ENCODE data around the gene DSCAM.

The DSCAM gene

DNA sequence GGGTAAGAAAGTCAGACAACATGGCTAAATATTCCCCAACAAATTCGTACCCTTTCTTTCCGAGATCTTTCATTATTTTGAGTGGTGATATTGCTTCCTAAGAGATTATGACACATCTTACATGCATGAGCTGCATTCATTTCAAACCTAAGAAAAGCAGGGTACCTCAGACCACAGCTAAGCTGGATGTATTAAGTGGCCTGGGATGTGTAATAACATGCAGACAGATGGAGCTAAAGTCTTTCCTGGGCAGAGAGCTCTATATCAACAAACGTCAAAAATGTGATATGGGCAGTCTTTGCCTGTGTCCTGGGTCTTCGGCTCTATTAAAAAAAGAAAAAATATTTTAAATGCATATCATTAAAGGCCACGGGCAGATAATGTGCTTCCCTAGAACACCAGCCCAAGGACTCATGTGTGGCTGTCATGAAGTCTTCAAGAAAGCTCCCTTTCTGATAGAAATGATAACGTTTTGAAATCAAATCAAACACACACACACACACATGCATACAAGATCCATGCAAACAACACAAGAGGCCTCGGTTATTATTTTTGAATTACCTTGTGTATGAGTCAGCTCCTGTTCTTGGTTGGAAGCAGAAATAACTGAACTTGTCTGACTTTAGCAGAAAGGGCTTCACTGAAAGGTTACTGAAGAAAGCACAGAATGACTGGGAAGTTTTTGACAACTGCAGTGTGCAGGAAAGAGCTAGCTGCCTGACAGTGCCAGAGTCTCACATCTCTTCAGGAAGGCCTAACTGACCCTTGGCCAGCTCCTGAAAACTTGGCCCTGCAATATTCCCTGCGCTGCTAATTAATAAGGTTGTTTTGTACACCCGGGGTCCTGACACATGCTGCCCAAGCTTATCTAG lies 231.2 kb downstream of the DSCAM start:
- DNase-seq (ENCODE audit: low read depth), result no peak

DNA sequence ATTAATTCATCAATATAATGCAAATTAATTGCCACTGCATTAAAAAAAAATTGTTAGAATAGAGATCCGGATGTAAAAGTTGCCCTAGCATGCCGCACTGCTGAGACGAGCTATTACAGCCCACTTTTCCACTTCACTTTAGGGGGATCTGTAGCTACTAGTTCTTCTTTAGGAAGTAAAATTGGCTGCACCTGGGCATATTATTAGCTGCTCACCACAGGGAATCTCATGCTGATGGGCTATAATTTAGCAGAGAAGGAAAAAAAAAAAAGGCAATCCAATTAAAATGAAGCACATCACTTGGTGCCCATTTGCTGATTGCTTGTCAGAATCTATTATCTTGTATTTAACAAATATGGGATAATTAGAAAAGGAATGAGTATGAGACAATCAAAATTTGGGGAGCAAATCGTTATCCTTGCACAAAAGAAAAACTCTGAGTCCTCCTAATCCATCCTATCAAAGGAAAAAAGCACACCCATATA lies 233.4 kb downstream of the DSCAM start:
- no peak for DNase-seq (ENCODE audit: low read depth)

DNA sequence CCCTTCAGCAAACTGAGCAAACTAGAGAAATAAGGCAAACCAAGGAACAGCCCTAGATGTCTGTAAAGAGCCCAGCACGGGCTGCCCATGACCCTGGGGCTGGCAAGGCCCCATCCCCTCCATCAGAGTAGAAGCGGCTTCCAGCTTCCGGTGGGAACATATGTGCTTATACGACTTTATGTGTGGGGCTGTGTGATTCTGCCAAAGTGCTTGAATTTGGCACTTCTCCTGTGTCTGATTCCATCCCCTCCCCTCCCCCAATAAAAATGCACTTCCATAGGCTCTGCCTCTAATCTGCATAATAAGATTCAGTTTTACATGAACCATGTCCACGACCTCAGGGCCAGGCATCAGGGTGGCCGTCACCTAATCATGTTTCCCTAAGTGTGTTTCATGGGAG lies 236.6 kb downstream of the DSCAM start:
- DNase-seq (ENCODE audit: low read depth), result no peak

DNA sequence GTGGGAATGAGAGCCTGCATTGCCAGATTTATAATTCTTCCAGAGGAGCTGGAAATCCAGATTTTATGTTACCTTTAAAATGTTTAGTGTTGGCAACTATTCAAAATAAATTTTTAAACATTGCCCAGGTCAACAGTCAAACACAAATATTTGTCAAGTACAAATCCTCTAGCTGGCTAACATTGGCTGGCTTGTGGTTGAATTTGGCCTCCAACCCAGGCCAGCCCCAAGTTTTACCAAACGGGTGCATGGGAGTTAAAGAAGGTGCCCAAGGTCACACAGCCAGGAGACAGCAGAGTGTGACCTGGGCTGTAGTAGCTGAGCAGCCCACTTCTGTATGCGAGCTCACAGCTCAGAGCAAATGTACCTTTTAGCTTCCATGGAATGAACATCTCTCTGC lies 240.6 kb downstream of the DSCAM start:
- no peak for DNase-seq (ENCODE audit: low read depth)

DNA sequence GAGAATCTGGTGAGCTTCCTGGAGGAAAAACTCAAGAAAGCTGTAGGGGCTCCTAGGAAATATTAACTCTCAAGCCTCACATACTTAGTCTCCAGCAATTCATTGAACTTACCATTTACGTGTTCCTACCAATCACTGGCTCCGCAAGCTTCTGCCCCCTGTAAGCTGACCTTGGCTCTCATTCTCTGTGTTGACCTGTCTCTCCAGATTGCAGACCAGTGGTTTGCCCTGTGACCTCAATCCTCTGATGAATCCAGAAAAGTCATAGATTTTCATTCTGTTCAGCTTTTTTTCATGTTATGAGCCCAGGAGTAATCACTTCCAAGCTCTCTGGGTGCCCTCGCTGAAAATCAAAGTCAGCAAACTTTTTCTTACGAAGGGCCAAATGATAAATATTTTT lies 241.9 kb downstream of the DSCAM start:
- DNase-seq (ENCODE audit: low read depth), result no peak

DNA sequence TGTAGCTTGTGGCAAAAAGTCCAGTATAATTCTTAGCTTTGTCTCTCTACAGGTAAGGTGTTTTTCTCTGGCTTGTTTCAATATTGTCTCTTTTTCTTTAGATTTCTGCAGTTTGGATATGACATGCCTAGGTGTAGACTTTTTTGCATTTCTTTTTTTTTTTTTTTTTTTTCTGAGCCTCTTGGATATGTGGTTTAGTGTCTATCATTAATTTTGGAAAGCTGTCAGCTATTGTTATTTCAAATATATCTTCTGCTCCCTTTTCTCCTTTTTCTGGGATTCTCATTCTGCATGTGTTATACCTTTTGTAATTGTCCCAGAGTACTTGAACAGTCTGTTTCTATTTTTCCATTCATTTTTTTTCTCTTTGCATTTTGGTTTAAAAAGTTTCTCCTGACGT lies 243.2 kb downstream of the DSCAM start:
- DNase-seq (ENCODE audit: low read depth), result no peak

DNA sequence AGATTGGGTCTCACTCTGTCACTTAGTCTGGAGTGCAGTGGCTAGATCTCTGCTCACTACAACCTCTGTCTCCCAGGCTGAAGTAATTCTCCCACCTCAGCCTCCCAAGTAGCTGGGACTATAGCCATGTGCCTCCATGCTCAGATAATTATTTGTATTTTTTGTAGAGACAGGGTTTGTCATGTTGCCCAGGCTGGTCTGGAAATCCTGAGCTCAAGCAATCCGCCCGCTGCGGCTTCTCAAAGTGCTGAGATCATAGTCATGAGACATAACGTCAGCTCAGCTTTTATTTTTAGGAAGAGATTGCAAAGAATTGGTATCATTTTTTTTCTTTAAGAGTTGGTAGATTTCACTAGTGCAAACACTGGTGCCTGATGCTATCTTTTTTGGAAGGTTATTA lies 244.9 kb downstream of the DSCAM start:
- DNase-seq (ENCODE audit: low read depth), result no peak

DNA sequence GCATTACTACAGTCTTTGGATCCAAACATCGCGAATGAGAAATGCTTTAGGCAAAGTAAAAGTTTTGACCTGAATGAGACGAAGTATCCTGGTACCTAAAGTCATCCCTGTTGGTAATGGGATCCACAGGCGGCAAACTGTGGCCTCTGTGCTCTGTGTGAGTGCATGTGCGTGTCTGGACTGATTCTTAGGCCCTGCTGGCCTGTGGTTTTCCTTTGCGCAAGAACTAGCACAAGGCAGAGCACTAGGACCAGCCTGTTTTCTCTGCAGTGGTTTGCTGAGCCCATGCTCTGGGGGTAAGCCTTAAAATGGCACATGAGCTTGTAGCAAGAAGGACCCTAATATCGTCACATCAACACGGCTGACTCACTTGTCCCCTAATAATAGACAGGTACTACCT lies 251.2 kb downstream of the DSCAM start:
- no peak for DNase-seq (ENCODE audit: low read depth)

DNA sequence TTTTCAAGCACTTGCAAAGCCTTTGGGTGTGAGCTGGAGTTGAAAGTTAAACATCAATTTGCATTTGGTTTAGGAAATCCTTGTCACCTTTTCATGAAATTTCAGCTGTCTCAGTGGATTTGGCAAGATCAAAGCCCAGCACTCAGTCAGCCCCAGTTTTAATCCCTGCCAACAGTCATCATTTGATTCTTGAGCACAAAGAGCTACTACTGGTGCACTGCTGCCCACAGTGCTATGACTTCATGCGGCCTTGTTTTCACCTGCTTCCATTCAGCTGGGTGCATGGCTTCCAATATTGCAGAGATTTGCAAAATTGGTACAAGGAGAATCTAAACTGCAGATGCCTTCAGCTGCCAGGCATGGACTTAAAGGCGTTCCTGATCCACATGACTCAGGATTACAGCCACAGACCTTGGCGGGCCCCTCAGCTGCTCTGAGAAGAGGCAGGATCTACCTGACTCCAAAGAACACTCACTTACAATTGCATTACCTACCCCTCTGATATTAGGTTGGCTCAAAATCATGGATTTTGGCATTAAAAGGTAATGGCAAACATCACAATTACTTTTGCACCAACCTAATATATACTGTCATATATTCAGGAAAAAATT lies 259.1 kb downstream of the DSCAM start:
- DNase-seq (ENCODE audit: low read depth), result no peak

DNA sequence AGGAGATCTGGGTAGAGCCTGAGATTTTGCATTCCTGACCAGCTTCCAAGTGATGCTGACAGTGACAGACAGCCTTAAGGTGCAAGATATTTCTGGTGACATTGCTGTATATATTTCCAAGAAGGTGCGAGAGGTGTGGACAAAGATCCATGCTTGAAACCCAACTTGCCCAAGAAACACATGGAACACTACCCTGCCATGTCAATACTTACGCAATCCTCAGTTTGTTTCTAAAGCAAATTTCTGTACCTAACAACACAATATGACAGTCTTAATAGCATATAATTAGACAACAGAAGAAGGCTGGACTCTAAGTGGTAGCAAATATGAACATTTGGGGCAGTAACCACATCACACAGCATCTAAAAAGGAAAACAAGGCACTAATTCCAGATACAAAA lies 260.4 kb downstream of the DSCAM start:
- DNase-seq (ENCODE audit: low read depth), result no peak

DNA sequence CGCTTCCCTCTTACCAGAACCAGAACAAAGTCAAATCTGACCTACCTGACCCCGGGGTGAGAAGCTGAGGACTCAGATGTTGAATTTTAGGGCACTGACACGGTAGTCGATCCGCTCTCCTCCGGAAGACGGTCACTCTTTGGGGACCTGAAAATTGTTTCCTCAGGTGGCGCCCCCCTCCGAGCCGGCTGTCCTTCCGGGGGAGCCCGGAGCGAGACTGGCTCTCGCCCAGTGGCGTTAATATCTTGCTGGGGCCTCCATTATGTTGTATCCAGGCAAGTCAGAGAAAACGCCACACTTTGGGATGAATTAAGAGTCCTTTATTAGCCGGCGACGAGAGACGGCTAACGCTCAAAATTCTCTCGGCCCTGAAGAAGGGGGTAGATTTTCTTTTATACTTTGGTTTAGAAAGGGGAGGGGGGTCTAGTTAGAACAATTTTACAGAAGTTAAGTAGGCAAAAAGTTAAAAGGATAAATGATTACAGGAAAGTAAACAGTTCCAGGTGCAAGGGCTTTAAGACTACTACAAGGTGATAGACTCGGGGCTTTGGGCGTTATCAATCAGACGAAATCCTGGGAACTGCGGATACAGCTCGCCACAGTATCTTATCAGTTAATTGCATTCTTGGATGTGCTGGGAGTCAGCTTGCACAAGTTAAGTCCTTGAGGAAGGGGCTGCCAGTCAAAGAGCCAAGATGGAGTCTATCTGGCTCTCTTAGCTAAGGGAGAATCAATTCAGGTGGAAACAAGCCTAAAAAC lies 269.5 kb downstream of the DSCAM start:
- DNase-seq (ENCODE audit: low read depth), result no peak

DNA sequence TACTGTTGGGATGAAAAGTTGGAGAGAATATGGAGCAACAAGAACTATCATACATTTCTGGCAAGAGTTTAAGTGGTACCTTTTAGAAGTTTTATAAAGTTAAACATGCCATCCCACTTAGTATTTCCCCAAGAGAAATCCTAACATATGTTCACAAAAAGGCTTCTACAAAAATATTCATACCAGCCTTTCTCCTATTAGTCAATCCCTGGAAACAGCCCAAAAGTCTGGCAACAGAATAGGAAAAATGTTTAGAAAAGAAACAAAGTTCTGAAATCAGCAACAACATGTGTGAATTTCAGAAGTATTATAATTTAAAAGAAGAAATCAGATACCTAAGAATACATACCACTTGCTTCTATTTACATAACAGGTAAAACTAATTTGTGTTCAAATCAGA lies 271.0 kb downstream of the DSCAM start:
- DNase-seq (ENCODE audit: low read depth), result no peak

DNA sequence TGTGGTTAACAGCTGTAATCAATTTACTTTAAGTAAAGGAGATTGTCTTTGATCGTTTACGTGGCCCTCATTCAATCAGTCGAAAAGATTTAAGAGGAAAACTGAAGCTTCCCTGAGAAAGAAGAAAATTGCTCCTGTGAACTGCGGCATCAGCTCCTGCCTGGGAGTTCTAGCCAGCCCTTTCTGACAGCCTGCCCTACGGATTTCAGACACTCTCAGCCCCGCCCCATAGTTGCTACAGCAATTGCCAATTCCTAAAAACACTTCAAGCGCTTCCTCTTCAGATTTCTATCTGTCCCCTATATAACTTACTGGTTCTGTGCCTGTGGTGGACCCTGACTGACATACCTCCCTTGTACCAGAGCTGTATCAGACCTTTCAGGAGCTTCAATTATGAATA lies 277.6 kb downstream of the DSCAM start:
- DNase-seq (ENCODE audit: low read depth), result no peak

DNA sequence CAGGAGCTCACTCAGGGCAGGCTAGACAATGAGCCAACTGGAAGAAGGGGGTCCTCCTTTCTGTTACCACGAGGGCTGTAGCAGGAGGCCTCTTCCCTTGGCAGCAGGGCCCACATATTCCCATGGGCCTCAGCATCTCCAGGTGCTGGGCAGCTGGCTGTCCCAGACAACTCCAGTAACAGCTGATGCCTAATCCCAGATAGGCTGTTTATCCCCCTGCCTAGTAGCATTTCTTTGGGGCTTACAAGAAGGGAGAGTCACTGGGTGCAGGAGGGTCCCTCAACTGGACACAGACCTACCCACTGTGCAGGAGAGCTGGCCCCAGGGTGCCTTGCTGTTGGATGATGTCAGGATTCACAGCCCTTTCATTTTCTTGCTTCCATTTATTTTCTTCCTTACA lies 278.2 kb downstream of the DSCAM start:
- no peak for DNase-seq (ENCODE audit: low read depth)

DNA sequence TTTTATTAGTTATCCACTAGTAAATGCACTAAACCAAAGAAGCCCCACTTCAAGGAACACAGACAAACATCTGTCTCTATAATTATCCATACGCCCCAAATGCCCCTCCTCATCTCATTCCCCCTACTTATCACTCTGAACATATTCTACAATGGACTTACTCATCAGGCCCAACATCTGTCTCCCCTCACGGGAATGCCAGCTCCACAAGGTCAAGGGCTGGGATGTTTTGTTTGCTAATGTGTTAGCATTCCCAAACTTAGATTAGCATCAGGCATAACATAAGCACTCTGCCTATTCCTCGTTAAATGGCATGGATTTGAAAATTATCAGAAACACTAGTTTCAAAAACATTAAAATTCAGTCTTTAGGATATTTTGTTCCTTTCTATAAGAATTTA lies 279.5 kb downstream of the DSCAM start:
- no peak for DNase-seq (ENCODE audit: low read depth)

DNA sequence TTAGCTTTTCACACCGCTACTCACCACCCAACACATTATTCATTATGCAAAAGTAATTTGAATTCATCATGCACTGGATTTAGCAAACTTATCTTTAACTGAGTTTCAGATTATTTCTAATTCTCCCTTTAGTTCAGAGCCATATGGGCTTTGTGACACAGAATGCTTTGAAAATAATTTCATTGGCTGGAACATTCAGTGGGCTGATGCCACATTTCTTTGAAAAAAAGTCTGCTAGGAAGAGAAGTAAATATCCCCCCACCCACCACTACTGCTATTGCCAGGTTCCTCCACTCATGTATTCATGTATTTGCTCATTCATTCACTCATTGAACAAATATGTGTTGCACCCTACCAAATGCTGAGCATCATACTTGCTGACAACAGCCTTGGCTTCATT lies 280.5 kb downstream of the DSCAM start:
- no peak for DNase-seq (ENCODE audit: low read depth)

DNA sequence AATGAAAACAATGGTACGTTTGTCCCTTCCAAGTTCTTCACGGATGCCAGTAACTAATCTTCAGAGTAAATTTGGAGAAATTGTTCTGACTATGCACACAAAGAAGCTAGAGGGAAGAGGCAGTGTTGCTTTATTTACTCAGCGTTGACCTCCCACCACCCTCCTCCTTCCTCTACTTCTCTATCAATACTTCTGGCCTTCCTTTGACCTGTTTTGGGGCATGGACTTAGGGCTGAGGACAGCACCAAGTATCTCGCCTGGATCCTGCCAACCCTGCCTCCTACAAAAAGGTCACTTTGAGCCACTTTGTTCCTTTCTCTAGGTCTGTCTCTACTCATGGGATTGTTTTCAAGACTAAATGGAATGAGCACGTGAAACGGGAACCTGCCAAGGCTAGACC lies 282.6 kb downstream of the DSCAM start:
- DNase-seq (ENCODE audit: low read depth), result no peak

DNA sequence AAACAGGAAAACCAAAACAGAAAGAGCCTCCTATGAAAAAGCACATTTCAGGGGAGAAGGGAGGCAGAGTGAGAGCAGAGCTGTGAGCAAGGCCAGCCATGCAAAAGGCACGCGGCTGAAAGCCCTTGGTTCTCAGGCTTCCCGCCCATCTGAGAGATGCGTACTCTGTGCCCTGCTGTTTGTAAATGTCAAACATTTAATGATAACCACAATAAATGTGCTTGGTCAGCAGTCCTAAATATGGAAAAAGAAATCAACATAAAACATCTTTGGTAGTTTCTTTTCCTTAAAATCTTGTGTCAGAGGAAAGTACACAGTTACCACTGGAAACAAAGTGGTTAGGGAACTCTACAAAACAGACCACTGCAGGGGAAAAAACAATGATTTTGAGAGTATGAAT lies 283.1 kb downstream of the DSCAM start:
- no peak for DNase-seq (ENCODE audit: low read depth)

DNA sequence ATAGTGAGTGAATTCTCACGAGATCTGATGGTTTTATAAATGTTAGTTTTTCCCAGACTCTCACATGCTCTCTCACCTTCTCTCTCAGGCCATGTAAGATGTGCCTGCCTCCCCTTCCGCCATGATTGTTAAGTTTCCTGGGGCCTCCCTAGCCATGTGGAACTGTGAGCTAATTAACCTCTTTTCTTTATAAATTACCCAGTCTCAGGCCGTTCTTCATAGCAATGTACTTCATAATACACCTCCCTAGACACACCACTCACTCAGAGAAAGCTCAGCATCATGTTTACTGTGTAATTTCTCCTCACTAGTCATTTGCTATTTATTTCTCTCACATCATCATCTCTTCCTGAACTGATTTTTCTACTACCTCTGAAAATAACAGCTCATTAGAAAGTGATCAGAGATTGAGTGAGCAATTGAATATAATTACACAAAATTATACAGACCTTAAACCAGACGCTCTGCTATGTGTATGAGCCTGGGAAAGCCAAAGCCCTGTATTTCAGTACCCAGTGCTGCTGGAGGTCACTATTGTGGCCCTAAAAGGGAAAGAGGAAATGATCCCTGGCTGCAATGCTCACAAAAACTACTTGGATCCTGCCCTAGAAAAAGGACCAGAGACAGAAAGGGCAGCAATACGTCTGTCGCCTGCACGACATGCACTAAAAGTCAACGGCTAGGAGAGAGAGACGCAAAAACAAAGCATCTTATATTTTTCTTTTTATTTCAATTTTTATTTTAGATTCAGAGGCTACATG lies 284.5 kb downstream of the DSCAM start:
- no peak for DNase-seq (ENCODE audit: low read depth)

DNA sequence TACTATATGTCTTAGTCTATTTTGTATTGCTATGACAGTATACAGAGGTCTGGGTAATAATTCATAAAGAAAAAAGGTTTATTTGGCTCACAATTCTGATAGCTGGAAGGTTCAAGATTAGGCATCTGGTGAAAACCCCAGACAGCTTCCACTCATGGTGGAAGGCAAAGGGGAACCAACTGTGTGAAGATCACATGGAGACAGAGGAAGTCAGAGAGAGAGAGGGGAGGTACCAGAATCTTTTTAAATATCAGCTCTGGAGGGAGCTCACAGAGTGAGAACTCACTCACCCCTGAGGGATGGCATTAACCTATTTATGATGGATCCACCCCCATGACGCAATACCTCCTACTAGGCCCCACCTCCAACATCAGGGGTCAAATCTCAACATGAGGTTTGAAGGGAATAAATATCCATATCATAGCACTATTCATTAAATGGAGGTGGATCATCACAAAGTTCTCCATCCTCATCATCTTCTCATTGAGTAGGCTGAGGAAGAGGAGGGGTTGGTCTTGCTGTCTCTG lies 290.5 kb downstream of the DSCAM start:
- DNase-seq (ENCODE audit: low read depth), result no peak

DNA sequence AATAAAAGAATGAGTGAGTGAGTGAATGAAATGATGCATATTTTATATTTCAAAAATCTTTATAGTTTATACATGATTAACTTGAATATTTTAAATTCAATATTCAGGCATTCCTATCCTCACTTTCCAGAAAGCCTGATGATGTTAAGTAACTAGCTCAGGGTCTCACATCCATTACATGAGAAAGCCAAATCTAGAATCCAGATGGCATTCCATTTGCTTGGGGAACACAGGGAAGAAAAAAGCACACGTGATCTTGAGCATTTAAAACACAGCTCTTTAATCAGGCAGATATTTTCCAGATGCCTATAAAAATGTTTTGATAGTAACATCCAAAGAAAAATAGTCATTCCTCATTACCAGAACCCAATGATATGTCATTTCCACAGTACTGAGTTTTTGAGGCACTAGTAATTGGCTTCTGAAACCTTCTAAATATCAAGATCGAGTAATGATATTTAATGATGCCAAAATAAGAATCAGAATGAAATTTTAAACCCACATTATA lies 291.9 kb downstream of the DSCAM start:
- DNase-seq (ENCODE audit: low read depth), result no peak

DNA sequence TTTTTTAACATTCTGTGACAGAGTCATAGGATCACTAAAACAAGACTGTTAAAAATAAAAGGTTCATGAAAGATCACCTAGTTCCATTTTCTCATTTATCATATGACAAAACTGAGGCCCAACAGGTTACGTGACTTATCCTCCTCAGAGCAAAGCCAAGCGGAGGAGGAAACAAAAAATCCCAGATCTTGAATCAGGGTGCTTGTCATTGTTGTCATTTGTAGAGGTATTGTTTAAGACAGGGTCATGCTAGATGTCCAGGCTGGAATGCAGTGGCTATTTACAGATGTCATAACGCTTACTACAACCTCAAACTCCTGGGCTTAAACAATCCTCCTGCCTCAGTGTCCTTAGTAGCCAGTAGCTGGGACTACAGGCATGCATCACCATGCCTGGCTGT lies 293.2 kb downstream of the DSCAM start:
- DNase-seq (ENCODE audit: low read depth), result no peak

Measured in activated T-cell treated with anti-CD3 and anti-CD28 coated beads for 24 hours (primary cell).